ENCODE data around the gene RGP1.

DNA sequence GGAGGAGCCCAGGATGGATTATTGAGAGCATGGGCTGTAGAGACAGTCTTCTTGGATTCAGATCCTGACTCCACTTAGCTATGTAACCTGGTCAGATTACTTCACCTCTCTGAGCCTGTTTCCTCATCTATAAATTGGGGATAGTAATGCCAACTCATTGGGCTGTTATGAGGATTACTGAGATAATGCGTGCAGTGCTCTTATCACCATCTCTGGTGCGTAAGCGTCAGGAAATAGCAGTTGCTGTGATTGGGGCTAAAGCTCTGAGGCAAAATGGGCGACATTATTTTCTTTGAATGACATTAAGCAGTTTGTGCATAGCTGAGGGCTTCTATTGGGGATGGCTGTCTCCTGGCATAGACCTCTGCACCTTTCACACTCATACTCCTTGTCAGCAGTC lies 6.0 kb downstream of the RGP1 start:
- TF ChIP-seq, protein P1, sequence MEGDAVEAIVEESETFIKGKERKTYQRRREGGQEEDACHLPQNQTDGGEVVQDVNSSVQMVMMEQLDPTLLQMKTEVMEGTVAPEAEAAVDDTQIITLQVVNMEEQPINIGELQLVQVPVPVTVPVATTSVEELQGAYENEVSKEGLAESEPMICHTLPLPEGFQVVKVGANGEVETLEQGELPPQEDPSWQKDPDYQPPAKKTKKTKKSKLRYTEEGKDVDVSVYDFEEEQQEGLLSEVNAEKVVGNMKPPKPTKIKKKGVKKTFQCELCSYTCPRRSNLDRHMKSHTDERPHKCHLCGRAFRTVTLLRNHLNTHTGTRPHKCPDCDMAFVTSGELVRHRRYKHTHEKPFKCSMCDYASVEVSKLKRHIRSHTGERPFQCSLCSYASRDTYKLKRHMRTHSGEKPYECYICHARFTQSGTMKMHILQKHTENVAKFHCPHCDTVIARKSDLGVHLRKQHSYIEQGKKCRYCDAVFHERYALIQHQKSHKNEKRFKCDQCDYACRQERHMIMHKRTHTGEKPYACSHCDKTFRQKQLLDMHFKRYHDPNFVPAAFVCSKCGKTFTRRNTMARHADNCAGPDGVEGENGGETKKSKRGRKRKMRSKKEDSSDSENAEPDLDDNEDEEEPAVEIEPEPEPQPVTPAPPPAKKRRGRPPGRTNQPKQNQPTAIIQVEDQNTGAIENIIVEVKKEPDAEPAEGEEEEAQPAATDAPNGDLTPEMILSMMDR (IDR thresholded peaks at IDR 0.05), result no peak
- TF ChIP-seq EP300 (IDR thresholded peaks at IDR 0.05), result no peak
- no peak for TF ChIP-seq POLR2A (IDR thresholded peaks at IDR 0.05)
